ENCODE data around the gene PIP5K1B. TPM values are rescaled to one million over a fixed set of nuclear protein-coding genes. Genes with fewer than 3 reads are reported as not detected.
"Not testable (repeated sequence)": the region's sequence is repeated elsewhere in the genome, so short reads cannot be mapped to it uniquely, and the experiment has no call there.

PIP5K1B gene
- total RNA-seq, 1 experiment from 2014 or later: 1.8 TPM

GRCh38 chr9:68699625-68700024 is 5.4 kb upstream of the PIP5K1B start:
- peaks cover 13% of the 10 kb centered on the region for H3K27me3 ChIP-seq (ENCODE audit: control insufficient read depth, insufficient read depth, low read length)
- DNase-seq; H3K4me3 ChIP-seq (ENCODE audit: insufficient read depth, low read depth, low read length); H3K36me3 ChIP-seq (replicated peaks; ENCODE audit: control insufficient read depth, insufficient read depth, low read length): not testable (repeated sequence)

- no peak for DNase-seq
- H3K27me3 ChIP-seq (ENCODE audit: control insufficient read depth, insufficient read depth, low read length): peaks cover 32% of the 10 kb centered on the region
- H3K4me3 ChIP-seq (ENCODE audit: insufficient read depth, low read depth, low read length): no peak overlapping the region
- H3K36me3 ChIP-seq (replicated peaks; ENCODE audit: control insufficient read depth, insufficient read depth, low read length): no peaks in the 10 kb centered on the region
Measured at GRCh38 chr9:68702493-68702892, 2.5 kb upstream of the PIP5K1B start.

GRCh38 chr9:68703672-68704071 is 1.4 kb upstream of the PIP5K1B start:
- Histone ChIP-seq H3K4me3 (ENCODE audit: insufficient read depth, low read depth, low read length) (no peak overlapping the region), H3K27me3 (ENCODE audit: control insufficient read depth, insufficient read depth, low read length) (peaks cover 34% of the 10 kb centered on the region), H3K36me3 (replicated peaks; ENCODE audit: control insufficient read depth, insufficient read depth, low read length) (no peaks in the 10 kb centered on the region)
- DNase-seq: no peak

GRCh38 chr9:68704498-68704813 is 584 bp upstream of the PIP5K1B start:
- no peak for DNase-seq
- peak overlapping the region; percentile 70 for H3K4me3 ChIP-seq (ENCODE audit: insufficient read depth, low read depth, low read length)
- peaks cover 34% of the 10 kb centered on the region for H3K27me3 ChIP-seq (ENCODE audit: control insufficient read depth, insufficient read depth, low read length)
- no peaks in the 10 kb centered on the region for H3K36me3 ChIP-seq (replicated peaks; ENCODE audit: control insufficient read depth, insufficient read depth, low read length)

- Histone ChIP-seq H3K27me3 (ENCODE audit: control insufficient read depth, insufficient read depth, low read length) (peaks cover 34% of the 10 kb centered on the region), H3K4me3 (ENCODE audit: insufficient read depth, low read depth, low read length) (peak overlapping the region; percentile 70), H3K36me3 (replicated peaks; ENCODE audit: control insufficient read depth, insufficient read depth, low read length) (no peaks in the 10 kb centered on the region)
- peak; percentile 86 for DNase-seq
Measured at GRCh38 chr9:68705531-68706362, 707 bp downstream of the PIP5K1B start.

- Histone ChIP-seq H3K36me3 (replicated peaks; ENCODE audit: control insufficient read depth, insufficient read depth, low read length) (no peaks in the 10 kb centered on the region), H3K27me3 (ENCODE audit: control insufficient read depth, insufficient read depth, low read length) (peaks cover 34% of the 10 kb centered on the region), H3K4me3 (ENCODE audit: insufficient read depth, low read depth, low read length) (peak overlapping the region; percentile 70)
- peak; percentile 10 for DNase-seq
Measured at GRCh38 chr9:68706363-68707201, 1.5 kb downstream of the PIP5K1B start.

- H3K4me3 ChIP-seq (ENCODE audit: insufficient read depth, low read depth, low read length): no peak overlapping the region
- no peaks in the 10 kb centered on the region for H3K36me3 ChIP-seq (replicated peaks; ENCODE audit: control insufficient read depth, insufficient read depth, low read length)
- DNase-seq: no peak
- H3K27me3 ChIP-seq (ENCODE audit: control insufficient read depth, insufficient read depth, low read length): peaks cover 34% of the 10 kb centered on the region
Measured at GRCh38 chr9:68707801-68708488, 2.9 kb downstream of the PIP5K1B start.

- DNase-seq: no peak
- Histone ChIP-seq H3K4me3 (ENCODE audit: insufficient read depth, low read depth, low read length) (no peak overlapping the region), H3K36me3 (replicated peaks; ENCODE audit: control insufficient read depth, insufficient read depth, low read length) (no peaks in the 10 kb centered on the region), H3K27me3 (ENCODE audit: control insufficient read depth, insufficient read depth, low read length) (peaks cover 31% of the 10 kb centered on the region)
Measured at GRCh38 chr9:68708513-68708912, 3.5 kb downstream of the PIP5K1B start.

- Histone ChIP-seq H3K27me3 (ENCODE audit: control insufficient read depth, insufficient read depth, low read length) (peaks cover 22% of the 10 kb centered on the region), H3K4me3 (ENCODE audit: insufficient read depth, low read depth, low read length) (no peak overlapping the region), H3K36me3 (replicated peaks; ENCODE audit: control insufficient read depth, insufficient read depth, low read length) (no peaks in the 10 kb centered on the region)
- DNase-seq: no peak
Measured at GRCh38 chr9:68709291-68710110, 4.5 kb downstream of the PIP5K1B start.

- no peak for DNase-seq
- Histone ChIP-seq H3K4me3 (ENCODE audit: insufficient read depth, low read depth, low read length) (no peak overlapping the region), H3K27me3 (ENCODE audit: control insufficient read depth, insufficient read depth, low read length) (peaks cover 22% of the 10 kb centered on the region), H3K36me3 (replicated peaks; ENCODE audit: control insufficient read depth, insufficient read depth, low read length) (no peaks in the 10 kb centered on the region)
Measured at GRCh38 chr9:68710111-68710471, 5.1 kb downstream of the PIP5K1B start.

- no peak for DNase-seq
- peaks cover 13% of the 10 kb centered on the region for H3K27me3 ChIP-seq (ENCODE audit: control insufficient read depth, insufficient read depth, low read length)
- no peaks in the 10 kb centered on the region for H3K36me3 ChIP-seq (replicated peaks; ENCODE audit: control insufficient read depth, insufficient read depth, low read length)
- H3K4me3 ChIP-seq (ENCODE audit: insufficient read depth, low read depth, low read length): no peak overlapping the region
Measured at GRCh38 chr9:68711281-68711680, 6.2 kb downstream of the PIP5K1B start.

GRCh38 chr9:68711932-68712331 is 6.9 kb downstream of the PIP5K1B start:
- Histone ChIP-seq H3K27me3 (ENCODE audit: control insufficient read depth, insufficient read depth, low read length) (peaks cover 7% of the 10 kb centered on the region), H3K36me3 (replicated peaks; ENCODE audit: control insufficient read depth, insufficient read depth, low read length) (no peaks in the 10 kb centered on the region), H3K4me3 (ENCODE audit: insufficient read depth, low read depth, low read length) (no peak overlapping the region)
- DNase-seq: no peak

GRCh38 chr9:68714416-68715180 is 9.6 kb downstream of the PIP5K1B start:
- Histone ChIP-seq H3K36me3 (replicated peaks; ENCODE audit: control insufficient read depth, insufficient read depth, low read length) (no peaks in the 10 kb centered on the region), H3K27me3 (ENCODE audit: control insufficient read depth, insufficient read depth, low read length) (no peaks in the 10 kb centered on the region), H3K4me3 (ENCODE audit: insufficient read depth, low read depth, low read length) (no peak overlapping the region)
- no peak for DNase-seq

- no peaks in the 10 kb centered on the region for H3K27me3 ChIP-seq (ENCODE audit: control insufficient read depth, insufficient read depth, low read length)
- no peak for DNase-seq
Measured at GRCh38 chr9:68715181-68715456, 10.1 kb downstream of the PIP5K1B start.

More at GRCh38 chr9:68715181-68715456, 10.1 kb downstream of the PIP5K1B start:
- Histone ChIP-seq H3K4me3 (ENCODE audit: insufficient read depth, low read depth, low read length) (no peak overlapping the region), H3K36me3 (replicated peaks; ENCODE audit: control insufficient read depth, insufficient read depth, low read length) (no peaks in the 10 kb centered on the region)

Measured in H7 (cell line).